ENCODE data around the gene NPY2R. TPM values are rescaled to one million over a fixed set of nuclear protein-coding genes. Genes with fewer than 3 reads are reported as not detected.

Gene NPY2R
- polyA plus RNA-seq, 1 donor from 2014 or later, result 1.2 TPM

DNA sequence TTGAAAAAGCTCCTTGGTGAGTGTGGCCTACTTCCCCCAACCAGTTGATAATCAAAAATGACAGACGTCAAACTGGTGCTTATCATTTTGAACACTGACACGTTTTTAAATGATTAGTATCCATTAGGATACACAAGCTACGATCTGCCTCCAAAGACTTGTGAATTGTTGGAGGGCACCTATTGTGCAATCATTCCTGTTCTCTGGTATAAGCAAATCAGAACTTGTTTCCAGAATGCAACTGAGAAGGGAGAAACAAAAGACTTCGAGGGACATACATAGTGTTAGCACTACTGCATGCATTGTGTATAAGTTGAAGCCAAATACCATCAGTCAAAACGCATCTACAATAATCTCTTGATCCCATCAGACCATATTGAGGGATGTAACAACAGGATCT is 11.6 kb downstream of the NPY2R start:
- H3K9me2 ChIP-seq (ENCODE audit: insufficient read depth, low read length), result no peaks in the 10 kb centered on the region
- TF ChIP-seq, protein P1, sequence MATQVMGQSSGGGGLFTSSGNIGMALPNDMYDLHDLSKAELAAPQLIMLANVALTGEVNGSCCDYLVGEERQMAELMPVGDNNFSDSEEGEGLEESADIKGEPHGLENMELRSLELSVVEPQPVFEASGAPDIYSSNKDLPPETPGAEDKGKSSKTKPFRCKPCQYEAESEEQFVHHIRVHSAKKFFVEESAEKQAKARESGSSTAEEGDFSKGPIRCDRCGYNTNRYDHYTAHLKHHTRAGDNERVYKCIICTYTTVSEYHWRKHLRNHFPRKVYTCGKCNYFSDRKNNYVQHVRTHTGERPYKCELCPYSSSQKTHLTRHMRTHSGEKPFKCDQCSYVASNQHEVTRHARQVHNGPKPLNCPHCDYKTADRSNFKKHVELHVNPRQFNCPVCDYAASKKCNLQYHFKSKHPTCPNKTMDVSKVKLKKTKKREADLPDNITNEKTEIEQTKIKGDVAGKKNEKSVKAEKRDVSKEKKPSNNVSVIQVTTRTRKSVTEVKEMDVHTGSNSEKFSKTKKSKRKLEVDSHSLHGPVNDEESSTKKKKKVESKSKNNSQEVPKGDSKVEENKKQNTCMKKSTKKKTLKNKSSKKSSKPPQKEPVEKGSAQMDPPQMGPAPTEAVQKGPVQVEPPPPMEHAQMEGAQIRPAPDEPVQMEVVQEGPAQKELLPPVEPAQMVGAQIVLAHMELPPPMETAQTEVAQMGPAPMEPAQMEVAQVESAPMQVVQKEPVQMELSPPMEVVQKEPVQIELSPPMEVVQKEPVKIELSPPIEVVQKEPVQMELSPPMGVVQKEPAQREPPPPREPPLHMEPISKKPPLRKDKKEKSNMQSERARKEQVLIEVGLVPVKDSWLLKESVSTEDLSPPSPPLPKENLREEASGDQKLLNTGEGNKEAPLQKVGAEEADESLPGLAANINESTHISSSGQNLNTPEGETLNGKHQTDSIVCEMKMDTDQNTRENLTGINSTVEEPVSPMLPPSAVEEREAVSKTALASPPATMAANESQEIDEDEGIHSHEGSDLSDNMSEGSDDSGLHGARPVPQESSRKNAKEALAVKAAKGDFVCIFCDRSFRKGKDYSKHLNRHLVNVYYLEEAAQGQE (IDR thresholded peaks at IDR 0.05; ENCODE audit: borderline replicate concordance), result no peak
- TF ChIP-seq MXI1 (conservative IDR thresholded peaks at IDR 0.05; ENCODE audit: poor library complexity, severe bottlenecking) (no peak), RAD21 (conservative IDR thresholded peaks at IDR 0.05) (no peak), TAF1 (IDR thresholded peaks at IDR 0.05; ENCODE audit: low read depth) (no peak), SMC3 (conservative IDR thresholded peaks at IDR 0.05; ENCODE audit: poor library complexity) (no peak), POLR2AphosphoS5 (IDR thresholded peaks at IDR 0.05) (no peak), EZH2 (IDR thresholded peaks at IDR 0.05; ENCODE audit: borderline replicate concordance, insufficient read depth, low read length, poor library complexity, severe bottlenecking) (no peak), EP300 (conservative IDR thresholded peaks at IDR 0.05; ENCODE audit: poor library complexity, severe bottlenecking) (no peak)
- TF ChIP-seq, protein P2, sequence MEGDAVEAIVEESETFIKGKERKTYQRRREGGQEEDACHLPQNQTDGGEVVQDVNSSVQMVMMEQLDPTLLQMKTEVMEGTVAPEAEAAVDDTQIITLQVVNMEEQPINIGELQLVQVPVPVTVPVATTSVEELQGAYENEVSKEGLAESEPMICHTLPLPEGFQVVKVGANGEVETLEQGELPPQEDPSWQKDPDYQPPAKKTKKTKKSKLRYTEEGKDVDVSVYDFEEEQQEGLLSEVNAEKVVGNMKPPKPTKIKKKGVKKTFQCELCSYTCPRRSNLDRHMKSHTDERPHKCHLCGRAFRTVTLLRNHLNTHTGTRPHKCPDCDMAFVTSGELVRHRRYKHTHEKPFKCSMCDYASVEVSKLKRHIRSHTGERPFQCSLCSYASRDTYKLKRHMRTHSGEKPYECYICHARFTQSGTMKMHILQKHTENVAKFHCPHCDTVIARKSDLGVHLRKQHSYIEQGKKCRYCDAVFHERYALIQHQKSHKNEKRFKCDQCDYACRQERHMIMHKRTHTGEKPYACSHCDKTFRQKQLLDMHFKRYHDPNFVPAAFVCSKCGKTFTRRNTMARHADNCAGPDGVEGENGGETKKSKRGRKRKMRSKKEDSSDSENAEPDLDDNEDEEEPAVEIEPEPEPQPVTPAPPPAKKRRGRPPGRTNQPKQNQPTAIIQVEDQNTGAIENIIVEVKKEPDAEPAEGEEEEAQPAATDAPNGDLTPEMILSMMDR (IDR thresholded peaks at IDR 0.05; ENCODE audit: poor library complexity, severe bottlenecking), result no peak
- H3K9ac ChIP-seq (ENCODE audit: low read length), result no peak overlapping the region
- H4K20me1 ChIP-seq (ENCODE audit: insufficient read depth), result no peaks in the 10 kb centered on the region
- H3K9me3 ChIP-seq (ENCODE audit: low read length), result no peaks in the 10 kb centered on the region
- no peaks in the 10 kb centered on the region for H3F3A ChIP-seq (ENCODE audit: insufficient read depth, low read length, poor library complexity, severe bottlenecking)
- H3K36me3 ChIP-seq (ENCODE audit: insufficient read depth, low read length), result no peaks in the 10 kb centered on the region
- H3K79me2 ChIP-seq (replicated peaks; ENCODE audit: insufficient read depth, low read length), result no peaks in the 10 kb centered on the region
- H3K4me2 ChIP-seq (ENCODE audit: low read length), result no peak overlapping the region
- H2AFZ ChIP-seq (ENCODE audit: low read depth, low read length), result no peak overlapping the region
- H3K27ac ChIP-seq (ENCODE audit: low read length), result no peak overlapping the region
- H3K27me3 ChIP-seq (ENCODE audit: insufficient read depth, low read depth, low read length), result no peaks in the 10 kb centered on the region
- H3K4me3 ChIP-seq (ENCODE audit: low read length), result no peak overlapping the region

DNA sequence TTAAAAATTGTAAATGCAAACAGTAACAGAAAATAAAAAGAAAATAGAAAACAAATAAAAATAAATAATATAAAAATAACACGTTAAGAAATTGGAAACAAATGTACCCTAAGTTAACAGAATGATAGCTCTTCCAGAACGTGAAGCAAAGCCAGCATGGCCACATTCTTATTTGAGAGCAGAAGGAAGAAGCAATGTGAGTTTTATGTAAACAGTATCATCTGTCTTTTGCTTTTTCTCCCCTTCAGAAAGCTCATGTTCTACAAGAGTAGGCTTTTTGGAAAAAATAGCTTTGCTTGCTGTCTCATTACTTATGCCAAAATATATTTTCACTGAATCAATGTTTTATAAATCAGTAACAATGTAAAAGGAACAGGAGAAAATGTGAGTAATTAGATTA is 18.7 kb downstream of the NPY2R start:
- H3K4me2 ChIP-seq (ENCODE audit: low read length), result no peak overlapping the region
- no peaks in the 10 kb centered on the region for H3F3A ChIP-seq (ENCODE audit: insufficient read depth, low read length, poor library complexity, severe bottlenecking)
- H3K27ac ChIP-seq (ENCODE audit: low read length), result no peak overlapping the region
- H3K9me3 ChIP-seq (ENCODE audit: low read length), result no peaks in the 10 kb centered on the region
- H3K9me2 ChIP-seq (ENCODE audit: insufficient read depth, low read length), result no peaks in the 10 kb centered on the region
- no peaks in the 10 kb centered on the region for H4K20me1 ChIP-seq (ENCODE audit: insufficient read depth)
- H3K79me2 ChIP-seq (replicated peaks; ENCODE audit: insufficient read depth, low read length), result no peaks in the 10 kb centered on the region
- TF ChIP-seq EP300 (conservative IDR thresholded peaks at IDR 0.05; ENCODE audit: poor library complexity, severe bottlenecking) (no peak), MXI1 (conservative IDR thresholded peaks at IDR 0.05; ENCODE audit: poor library complexity, severe bottlenecking) (no peak), EZH2 (IDR thresholded peaks at IDR 0.05; ENCODE audit: borderline replicate concordance, insufficient read depth, low read length, poor library complexity, severe bottlenecking) (no peak), RAD21 (conservative IDR thresholded peaks at IDR 0.05) (no peak), POLR2AphosphoS5 (IDR thresholded peaks at IDR 0.05) (no peak), TAF1 (IDR thresholded peaks at IDR 0.05; ENCODE audit: low read depth) (no peak), SMC3 (conservative IDR thresholded peaks at IDR 0.05; ENCODE audit: poor library complexity) (no peak)
- TF ChIP-seq, protein P2 (IDR thresholded peaks at IDR 0.05; ENCODE audit: poor library complexity, severe bottlenecking), result no peak
- TF ChIP-seq, protein P1 (IDR thresholded peaks at IDR 0.05; ENCODE audit: borderline replicate concordance), result no peak
- H2AFZ ChIP-seq (ENCODE audit: low read depth, low read length), result no peak overlapping the region
- no peak overlapping the region for H3K4me3 ChIP-seq (ENCODE audit: low read length)
- H3K9ac ChIP-seq (ENCODE audit: low read length), result no peak overlapping the region
- H3K27me3 ChIP-seq (ENCODE audit: insufficient read depth, low read depth, low read length), result no peaks in the 10 kb centered on the region
- no peaks in the 10 kb centered on the region for H3K36me3 ChIP-seq (ENCODE audit: insufficient read depth, low read length)
